ENCODE measurements around the gene IKBKG.
"Not testable (repeated sequence)": the region's sequence is repeated elsewhere in the genome, so short reads cannot be mapped to it uniquely, and the experiment has no call there.

Gene IKBKG

DNA sequence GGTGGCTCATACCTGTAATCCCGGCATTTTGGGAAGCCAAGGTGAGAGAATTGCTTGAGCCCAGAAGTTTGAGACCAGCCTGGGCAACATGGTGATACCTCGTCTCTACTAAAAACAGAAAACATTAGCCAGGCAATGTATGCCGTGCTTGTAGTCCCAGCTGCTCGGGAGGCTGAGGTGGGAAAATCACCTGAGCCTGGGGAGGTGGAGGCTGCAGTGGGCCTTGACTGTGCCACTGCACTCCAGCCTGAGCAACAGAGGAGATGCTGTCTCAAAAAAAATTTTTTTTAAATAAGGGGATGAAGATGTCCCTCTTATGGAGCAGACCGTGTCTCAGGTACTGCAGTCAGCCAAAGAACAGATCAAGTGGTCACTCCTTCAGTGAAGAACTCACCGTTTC, 58.1 kb downstream of the IKBKG start:
- DNase-seq = no peak

DNA sequence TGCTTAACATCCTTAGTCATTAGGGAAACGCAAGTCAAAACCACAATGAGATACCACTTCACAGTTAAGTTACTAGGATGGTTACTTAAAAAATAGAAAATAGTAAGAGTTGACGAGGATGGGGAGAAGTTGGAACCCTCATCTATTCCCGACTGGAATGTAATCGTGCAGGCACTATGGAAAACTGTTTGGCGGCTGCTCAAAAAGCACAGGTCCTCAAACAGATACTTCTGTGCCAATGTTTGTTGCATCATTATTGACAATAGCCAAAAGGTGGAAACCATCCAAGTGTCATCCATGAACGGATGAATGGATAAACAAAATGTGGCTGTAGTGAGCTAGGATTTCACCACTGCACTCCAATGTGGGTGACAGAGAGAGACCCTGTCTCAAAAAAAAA, 60.0 kb downstream of the IKBKG start:
- DNase-seq = no peak

DNA sequence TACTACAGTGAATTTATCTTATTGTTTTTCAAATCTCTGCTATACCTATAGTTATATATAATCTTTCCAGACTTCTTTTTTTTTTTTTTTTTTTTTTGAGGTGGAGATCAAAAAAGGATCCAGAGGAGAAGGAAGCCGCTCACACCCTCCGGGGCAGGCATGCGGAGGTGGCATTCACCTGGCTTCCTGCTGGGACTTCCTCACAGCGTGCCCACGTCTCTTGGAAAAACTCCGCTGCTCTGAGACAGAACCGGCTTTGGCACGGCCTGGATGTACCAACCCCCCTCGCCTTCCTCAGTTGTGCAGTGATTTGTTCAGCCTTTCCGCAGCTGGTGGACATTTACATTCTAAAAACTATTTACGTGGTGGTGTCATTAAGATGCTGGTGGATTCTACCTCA, 60.6 kb downstream of the IKBKG start:
- DNase-seq = not testable (repeated sequence)

DNA sequence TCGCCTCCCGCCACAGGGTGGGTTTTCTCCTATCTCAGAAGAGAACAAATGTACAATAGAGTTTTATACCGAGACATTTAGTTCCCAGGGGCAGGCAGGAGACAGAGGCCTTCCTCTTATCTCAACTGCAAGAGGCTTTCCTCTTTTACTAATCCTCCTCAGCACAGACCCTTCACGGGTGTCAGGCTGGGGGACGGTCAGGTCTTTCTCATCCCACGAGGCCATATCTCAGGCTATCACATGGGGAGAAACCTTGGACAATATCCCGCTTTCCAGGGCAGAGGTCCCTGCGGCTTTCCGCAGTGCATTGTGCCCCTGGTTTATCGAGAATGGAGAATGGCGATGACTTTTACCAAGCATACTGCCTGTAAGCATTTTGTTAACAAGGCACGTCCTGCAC, 61.4 kb downstream of the IKBKG start:
- DNase-seq = not testable (repeated sequence)

DNA sequence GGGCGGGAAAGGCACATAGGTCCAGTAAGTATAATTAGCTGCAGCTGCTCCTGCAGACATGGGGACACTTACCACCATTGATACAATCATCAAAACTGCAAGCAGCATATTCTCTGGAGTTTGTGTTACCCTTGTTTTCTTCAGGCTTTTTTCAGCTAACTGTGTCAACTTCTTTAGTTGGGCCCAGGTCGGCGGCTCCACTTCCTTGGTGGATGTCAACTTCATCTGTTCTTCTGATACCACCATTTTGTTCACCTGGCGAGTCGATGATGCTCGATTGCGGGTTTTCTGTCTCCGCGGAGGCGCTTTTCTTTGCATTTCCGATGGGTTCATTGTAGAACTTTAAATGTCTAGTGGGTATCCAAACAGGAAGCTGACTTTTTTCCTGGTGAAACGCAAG, 63.7 kb downstream of the IKBKG start:
- DNase-seq = not testable (repeated sequence)

DNA sequence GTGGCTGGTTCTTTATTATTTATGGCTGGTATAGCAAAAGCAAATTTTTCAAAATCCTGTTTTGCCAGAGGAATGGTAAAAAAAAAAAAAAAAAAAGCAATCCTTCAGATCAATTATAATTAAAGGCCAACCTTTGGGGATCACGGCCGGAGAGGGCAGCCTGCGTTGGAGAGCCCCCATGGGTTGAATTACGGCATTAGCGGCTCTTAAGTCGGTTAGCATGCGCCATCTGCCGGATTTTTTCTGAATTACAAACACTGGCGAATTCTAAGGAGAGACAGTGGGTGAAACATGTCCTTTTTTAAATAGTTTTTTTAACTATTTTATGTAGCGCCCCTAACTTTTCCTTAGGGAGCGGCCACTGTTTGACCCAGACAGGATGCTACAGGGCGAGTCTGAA, 66.2 kb downstream of the IKBKG start:
- not testable (repeated sequence) for DNase-seq
